ENCODE results near the gene SYCP2L.

GRCh38 chr6:11013721-11014070 lies 126.8 kb downstream of the SYCP2L start:
- TF ChIP-seq EZH2 (optimal IDR thresholded peaks at IDR 0.05; ENCODE audit: low read depth, low read length) (no peak), CTCF (IDR thresholded peaks at IDR 0.05; ENCODE audit: low read length) (no peak), EZH2phosphoT487 (IDR thresholded peaks at IDR 0.05; ENCODE audit: low read length) (no peak)

All from MM.1S (cell line).